GM21367 (cell line): ENCODE data around the gene MDH1B.
A peak's percentile ranks its signal among the peaks of the same experiment; 100 is the strongest.
"Not testable (repeated sequence)": the region's sequence is repeated elsewhere in the genome, so short reads cannot be mapped to it uniquely, and the experiment has no call there.

ENCODE experiments used
- ATAC-seq: cut with Tn5 transposase; IDR thresholded peaks from one replicate; pipeline ENCODE4 v1.9.1; 2021; ENCODE audit not compliant: unreplicated experiment

The MDH1B gene

GRCh38 chr2:206774871-206775270 lies 9.7 kb upstream of the MDH1B start:
- no peak for ATAC-seq

GRCh38 chr2:206766057-206766930 lies 1.2 kb upstream of the MDH1B start:
- ATAC-seq, result no peak

GRCh38 chr2:206764673-206765241 lies 371 bp downstream of the MDH1B start:
- no peak for ATAC-seq

- ATAC-seq, result no peak
Measured at GRCh38 chr2:206756816-206757215, 8.3 kb downstream of the MDH1B start.

GRCh38 chr2:206740800-206741199 lies 24.3 kb downstream of the MDH1B start:
- no peak for ATAC-seq

GRCh38 chr2:206739271-206739670 lies 25.9 kb downstream of the MDH1B start:
- ATAC-seq, result no peak

GRCh38 chr2:206736935-206737334 lies 28.2 kb downstream of the MDH1B start:
- ATAC-seq, result no peak

GRCh38 chr2:206733341-206733740 lies 31.8 kb downstream of the MDH1B start:
- ATAC-seq, result no peak

GRCh38 chr2:206728277-206729199 lies 36.6 kb downstream of the MDH1B start:
- ATAC-seq, result no peak

- no peak for ATAC-seq
Measured at GRCh38 chr2:206727287-206727686, 37.8 kb downstream of the MDH1B start.

- no peak for ATAC-seq
Measured at GRCh38 chr2:206723288-206723687, 41.8 kb downstream of the MDH1B start.

GRCh38 chr2:206721256-206721920 lies 43.7 kb downstream of the MDH1B start:
- ATAC-seq, result peak; percentile 78

- peak; percentile 35 for ATAC-seq
Measured at GRCh38 chr2:206718296-206718695, 46.8 kb downstream of the MDH1B start, which contains the start of gene DYTN. Gene DYTN, minus strand, starts transcription at chr2:206718396. Its CDS starts 117 bp downstream, at chr2:206718279.

GRCh38 chr2:206716623-206717022 lies 48.5 kb downstream of the MDH1B start:
- no peak for ATAC-seq

GRCh38 chr2:206715183-206715582 lies 49.9 kb downstream of the MDH1B start:
- ATAC-seq, result not testable (repeated sequence)

GRCh38 chr2:206713746-206714145 lies 51.4 kb downstream of the MDH1B start:
- ATAC-seq, result peak; percentile 50

GRCh38 chr2:206708286-206708685 lies 56.8 kb downstream of the MDH1B start:
- ATAC-seq, result no peak

GRCh38 chr2:206707164-206707701 lies 57.9 kb downstream of the MDH1B start:
- ATAC-seq, result no peak

- ATAC-seq, result no peak
Measured at GRCh38 chr2:206701952-206702605, 63.0 kb downstream of the MDH1B start.

- no peak for ATAC-seq
Measured at GRCh38 chr2:206700156-206700555, 65.0 kb downstream of the MDH1B start.
